Superior temporal gyrus (tissue), 1 donor: Measurements from ENCODE around the gene UBE2E1.
"Not testable (repeated sequence)": the region's sequence is repeated elsewhere in the genome, so short reads cannot be mapped to it uniquely, and the experiment has no call there.

Experiments used
- DNase-seq: peaks from one replicate; pipeline ENCODE4 v3.0.0-alpha.2; 2016; ENCODE audit errors: extremely low spot score

UBE2E1 gene

DNA sequence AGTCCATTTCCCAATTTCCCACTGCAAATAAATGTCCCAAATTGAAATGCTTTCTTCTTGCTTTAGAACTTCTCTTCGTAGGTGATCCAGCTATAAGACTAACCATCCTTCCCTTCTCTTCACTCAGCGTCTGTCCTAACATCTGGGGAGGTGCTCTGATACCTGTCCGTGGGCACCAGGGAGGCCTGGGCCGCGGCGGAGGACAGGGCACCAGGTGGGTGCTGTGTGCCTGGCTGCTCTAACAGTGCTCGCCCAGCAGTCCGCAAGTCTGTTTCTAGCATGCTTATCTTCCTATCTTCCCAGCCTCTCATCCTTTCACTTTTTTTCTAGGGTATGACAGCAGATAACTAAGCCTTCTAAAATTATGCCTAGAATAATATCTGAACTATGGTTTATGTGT is 73.7 kb downstream of the UBE2E1 start:
- DNase-seq: no peak

DNA sequence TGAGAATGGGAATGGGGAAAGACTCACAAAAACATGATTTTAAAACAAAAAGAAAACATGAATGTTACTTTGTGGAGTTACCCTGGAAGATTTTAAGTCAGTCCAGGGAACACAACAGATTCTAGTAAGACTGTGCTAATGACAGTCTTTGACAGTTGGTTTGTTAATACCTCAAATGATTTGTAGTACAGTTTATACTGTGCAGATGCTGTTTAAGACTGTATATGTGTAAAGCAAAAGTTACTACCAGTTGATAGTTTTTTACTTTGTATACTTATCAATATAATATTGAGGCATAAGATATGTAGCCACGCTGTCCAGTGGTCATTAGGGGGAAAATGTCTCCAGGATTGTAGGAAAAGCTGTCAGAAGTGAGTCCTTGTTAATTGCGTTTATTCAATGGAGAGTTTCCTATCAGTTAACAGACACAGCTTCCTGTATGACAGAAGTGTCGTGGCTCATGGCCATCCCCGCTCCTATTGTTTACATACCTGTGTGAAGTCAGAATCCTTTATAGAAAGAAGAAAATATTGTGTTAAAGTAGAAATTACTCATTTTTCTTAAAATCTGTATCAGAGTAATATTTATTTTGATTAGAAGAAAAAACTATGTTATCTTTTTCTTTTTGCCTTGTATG is 75.1 kb downstream of the UBE2E1 start:
- DNase-seq: no peak

DNA sequence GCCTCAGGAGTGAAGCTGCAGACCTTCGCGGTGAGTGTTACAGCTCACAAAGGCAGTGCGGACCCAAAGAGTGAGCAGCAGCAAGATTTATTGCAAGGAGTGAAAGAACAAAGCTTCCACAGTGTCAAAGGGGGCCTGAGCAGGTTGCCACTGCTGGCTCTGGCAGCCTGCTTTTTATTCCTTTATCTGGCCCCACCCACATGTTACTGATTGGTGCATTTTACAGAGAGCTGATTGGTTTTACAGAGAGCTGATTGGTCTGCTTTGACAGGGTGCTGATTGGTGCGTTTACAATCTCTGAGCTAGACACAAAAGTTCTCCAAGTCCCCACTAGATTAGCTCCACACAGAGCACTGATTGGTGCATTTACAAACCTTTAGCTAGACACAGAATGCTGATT is 76.2 kb downstream of the UBE2E1 start:
- not testable (repeated sequence) for DNase-seq

DNA sequence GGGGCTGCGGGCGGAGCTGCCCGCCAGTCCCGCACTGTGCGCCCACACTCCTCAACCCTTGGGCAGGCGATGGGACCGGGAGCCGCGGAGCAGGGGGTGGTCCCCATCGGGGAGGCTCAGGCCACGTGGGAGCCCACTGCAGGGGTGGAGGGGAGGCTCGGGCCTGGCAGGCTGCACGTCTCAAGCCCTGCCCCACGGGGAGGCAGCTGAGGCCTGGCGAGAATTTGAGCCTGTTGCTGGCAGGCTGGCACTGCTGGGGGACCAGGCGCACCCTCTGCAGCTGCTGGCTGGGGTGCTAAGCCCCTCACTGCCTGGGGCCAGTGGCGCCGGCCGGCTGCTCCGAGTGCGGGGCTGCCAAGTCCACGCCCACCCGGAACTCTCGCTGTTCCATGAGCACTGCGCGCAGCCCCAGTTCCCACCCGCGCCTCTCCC is 76.7 kb downstream of the UBE2E1 start:
- DNase-seq: no peak

DNA sequence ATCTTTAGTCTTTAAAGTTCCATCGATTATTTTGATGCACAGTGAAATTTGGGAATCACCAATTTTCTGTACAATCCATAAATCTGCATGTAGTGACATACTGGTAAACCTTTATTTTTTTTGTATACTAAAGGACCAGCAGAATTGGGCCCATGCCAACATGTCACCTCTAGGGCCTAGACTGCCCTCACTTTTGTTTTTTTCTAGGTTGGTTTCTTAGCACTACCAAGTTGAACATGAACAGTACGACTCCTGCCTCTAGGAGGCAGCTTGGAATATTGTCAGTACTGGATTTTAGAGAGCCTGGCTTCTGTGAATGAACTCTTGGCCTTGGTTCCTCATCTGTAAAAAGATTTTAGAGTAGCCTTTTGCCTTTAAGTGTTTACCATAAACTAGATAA is 78.7 kb downstream of the UBE2E1 start:
- DNase-seq: no peak

DNA sequence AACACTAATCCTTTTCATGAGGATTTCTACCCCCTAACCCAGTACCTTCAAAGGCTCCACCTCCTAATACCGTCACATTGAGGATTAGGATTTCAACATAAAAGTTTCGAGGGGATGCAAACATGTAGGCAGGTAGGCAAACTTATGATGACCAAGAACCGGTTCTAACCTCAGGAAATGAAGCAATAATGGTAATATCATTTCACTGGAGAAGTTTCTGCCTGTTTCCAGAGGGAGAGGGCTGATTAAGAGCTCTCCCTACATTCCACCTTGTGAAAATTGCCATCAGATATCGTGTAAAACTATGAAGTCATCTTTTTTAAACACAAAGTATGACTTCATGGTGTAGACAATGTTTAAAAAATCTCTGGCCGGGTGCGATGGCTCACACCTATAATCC is 79.5 kb downstream of the UBE2E1 start:
- no peak for DNase-seq

DNA sequence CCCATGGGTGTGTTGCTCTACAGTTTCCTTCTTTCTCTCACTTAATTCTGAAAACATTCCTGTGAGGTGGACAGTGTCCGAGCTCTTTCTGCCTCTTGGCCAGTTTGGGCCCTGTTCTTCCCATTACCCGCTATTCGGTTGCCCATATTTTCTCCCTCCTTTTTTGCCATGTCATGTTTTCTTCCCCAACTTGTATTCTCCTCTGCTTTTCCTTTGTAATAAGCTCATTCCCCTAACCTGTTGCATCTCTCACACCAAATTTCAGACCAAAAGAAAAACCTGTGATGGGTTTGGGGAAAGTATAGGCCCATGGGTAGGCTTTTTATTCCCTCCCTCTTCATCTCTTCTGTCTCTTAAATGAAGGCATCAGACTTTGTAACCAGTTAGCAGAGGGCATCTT is 80.6 kb downstream of the UBE2E1 start:
- no peak for DNase-seq

DNA sequence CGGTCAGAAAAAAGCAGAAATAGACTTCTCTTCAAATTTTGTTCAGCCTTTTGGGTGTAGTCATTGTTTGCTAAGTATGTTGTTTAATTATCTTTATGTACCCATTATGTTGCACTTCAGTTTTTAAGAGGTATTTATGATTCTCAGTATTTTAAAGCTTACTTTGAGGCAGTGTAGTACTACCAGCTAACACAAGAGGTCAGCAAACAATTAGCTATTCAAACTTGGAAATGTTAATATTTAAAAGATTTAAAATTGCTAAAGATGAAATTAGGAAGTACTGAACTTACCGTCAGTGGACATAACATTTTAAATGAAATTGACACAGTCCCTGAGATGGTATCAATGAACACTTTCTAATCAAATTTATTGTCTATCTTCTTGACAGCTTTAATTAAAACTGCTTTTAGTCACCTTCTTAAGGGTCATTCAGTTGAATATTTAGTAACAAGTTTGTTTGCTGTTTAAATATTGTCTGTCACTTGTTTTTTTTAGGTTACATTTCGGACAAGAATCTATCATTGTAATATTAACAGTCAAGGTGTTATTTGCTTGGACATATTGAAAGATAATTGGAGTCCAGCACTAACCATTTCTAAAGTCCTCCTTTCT is 83.0 kb downstream of the UBE2E1 start:
- DNase-seq: peak; percentile 85

DNA sequence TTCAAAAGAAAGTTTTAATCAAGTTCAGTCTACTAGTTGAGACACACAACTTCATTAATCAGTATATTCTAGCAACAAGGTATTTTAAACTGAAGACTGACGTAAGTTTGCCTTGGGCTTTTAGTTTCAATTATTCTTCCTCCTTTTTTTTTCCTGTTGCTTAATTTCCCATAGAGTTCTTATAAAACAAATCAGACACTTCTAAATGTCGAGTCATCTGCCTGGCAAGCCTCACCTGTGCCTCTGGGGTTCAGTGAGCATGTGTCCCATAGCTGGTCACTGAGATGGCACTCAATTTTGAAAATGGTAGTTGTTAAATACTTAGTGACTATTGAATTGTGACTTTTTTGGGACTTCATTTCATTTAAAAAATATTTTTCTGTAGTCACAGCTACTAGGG is 83.6 kb downstream of the UBE2E1 start:
- no peak for DNase-seq

DNA sequence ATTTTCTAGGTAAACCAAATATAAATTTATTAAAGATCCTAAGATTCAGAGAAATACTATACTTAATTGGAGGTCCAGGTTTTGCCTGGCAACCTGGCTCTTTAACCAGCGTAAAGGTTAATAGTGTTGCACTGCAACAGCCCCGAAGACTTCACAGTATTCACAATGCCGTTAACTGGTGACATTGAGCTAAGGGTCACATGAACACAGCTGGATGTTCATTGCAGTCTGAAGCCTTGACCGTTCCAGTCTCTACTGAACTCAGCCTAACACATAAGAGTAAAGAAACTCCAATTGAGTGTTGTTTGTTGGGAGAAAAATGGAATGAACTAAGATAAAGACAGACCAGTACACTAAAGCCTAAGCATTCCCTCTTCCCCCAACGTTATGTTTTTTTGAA is 84.2 kb downstream of the UBE2E1 start:
- DNase-seq: no peak

DNA sequence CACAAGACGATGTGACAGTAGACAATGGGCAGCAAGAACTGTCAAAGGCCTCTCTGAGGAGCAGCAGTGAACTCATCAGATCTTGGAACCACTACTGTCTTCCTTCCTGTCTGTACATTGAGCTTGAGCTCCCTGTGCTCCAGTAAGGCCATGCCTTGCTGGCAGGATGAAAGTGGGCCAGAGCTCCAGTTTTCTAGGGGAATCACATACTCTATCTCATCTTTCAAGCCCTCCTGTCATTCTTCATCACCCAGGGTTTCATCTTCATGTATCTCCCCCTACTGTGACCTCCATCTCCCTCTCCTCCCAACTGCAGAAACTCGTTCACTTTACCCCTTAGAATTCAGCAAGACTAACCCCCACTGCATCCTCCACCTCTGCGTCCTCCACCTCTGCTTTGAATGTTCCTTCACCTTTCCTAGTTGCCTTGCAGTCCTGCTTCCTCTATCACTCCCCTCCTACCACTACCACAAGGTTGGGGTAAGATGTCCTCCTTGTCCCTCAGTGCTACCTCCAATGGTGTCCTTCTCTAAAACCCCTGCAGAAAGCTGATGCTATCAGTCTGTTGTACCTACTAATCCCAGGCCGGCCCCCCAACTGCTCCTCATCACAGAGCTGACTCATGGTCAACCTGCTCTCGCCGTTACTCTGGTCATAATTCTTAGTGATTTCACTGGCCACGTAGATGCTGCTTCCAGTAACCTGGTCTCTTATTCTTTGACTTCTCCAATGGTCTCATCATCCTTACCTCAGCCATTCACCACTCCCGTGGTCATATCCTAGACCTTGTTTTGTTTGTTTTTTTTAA is 88.7 kb downstream of the UBE2E1 start:
- no peak for DNase-seq

DNA sequence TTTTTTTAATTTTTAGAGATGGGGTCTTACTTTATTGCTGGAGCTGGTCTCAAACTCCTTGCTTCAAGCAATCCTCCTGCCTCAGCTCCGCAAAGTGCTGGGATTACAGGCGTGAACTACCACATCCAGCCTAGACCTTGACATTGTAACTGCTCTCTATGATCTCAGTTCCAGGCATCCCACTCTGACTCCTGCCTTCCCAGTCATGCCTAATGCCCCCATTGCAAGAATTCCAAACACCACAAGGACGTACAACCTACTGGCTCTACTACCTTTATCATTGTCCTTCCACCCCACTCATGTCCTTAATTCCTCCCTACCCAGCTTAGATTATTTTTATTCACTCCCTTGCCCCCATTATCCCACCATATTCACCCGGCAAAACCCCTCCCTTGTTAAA is 89.4 kb downstream of the UBE2E1 start:
- no peak for DNase-seq

DNA sequence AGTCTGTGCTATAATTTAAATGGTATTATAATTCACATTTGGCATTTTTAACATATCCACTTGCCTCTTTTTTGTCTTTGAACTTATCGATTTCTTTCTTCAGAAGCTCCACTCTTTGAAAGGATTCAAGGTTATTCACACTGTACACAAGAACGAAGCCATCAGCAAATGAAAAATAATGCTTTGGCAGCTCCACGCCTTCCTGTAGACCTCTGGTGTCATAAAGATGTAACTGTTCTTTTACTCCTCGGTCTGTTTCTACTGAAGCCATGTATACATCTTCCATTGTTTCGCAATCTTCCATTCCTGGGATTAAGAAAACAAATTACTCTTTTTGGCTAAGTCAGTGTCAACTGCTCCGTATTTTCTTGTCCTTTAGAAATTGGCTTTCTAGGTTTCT is 95.0 kb downstream of the UBE2E1 start:
- no peak for DNase-seq

DNA sequence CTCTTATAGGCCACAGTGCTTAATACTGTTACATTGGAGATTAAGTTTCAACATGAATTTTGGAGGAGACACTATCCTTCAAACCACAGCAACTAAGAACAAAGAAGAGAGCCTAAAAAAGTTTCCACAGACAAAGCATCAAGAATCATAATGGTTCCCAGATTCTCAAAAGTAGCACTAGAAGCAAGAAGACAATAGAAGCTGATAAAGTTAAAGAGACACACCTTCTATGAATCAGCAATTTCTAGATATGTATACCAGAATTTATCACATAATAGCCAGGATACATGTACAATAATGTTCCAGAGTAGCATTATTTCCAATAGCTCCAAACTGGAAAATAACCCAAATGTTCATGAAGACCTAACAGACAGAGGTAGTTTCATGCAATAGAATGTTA is 98.8 kb downstream of the UBE2E1 start:
- DNase-seq: no peak

DNA sequence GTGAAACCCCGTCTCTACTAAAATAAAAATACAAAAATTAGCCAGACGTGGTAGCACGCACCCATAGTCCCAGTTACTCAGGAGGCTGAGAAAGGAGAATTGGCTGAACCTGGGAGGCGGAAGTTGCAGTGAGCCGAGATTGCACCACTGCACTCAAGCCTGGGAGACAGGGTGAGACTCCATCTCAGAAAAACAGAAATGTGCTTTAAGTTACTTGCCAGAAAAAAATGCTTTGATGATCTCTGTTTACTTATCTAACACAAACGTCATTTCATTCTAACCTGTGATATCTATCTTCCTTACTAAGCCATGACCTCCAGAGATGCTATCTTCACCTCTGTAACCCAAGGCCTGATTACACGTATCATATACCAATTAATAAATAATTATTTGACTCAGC is 103.6 kb downstream of the UBE2E1 start:
- no peak for DNase-seq

DNA sequence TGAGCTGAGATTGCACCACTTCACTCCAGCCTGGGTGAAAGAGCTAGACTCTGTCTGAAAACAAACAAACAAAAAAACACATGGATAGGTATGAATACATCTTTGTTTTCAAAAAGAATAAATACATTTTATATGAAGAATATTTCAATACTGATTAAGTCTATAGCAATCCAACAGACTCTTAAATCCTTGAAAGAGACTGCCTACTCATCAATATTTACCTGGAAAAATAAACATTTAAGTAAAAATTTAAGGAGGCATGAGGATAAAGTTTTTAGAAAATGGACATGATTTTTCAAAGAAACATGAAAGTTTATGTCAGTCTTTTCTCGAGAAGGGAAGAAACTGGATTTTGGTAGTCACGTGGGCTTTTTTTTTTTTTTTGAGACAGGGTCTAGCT is 105.6 kb downstream of the UBE2E1 start:
- DNase-seq: no peak

DNA sequence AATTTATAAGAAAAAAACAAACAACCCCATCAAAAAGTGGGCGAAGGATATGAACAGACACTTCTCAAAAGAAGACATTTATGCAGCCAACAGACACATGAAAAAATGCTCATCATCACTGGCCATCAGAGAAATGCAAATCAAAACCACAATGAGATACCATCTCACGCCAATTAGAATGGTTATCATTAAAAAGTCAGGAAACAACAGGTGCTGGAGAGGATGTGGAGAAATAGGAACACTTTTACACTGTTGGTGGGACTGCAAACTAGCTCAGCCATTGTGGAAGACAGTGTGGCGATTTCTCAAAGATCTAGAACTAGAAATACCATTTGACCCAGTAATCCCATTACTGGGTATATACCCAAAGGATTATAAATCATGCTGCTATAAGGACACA is 106.6 kb downstream of the UBE2E1 start:
- not testable (repeated sequence) for DNase-seq

DNA sequence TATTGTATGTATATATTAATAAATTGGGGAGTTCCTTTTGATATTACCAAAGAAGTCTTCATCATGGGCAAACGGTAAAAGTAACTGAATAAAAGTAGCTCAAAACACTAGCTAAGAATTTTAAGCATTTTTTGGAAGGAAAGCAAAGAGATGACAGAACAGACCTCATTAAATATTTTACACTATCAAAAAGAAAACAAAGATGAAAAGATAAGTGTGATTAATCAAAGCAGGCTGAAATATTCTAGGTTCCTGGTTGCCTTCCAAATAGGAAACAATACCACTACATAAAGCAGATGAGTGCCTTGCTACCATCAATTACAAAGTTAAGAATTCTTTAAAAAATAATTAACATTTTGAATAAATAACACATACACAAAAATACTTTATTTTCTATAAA is 107.4 kb downstream of the UBE2E1 start:
- no peak for DNase-seq

DNA sequence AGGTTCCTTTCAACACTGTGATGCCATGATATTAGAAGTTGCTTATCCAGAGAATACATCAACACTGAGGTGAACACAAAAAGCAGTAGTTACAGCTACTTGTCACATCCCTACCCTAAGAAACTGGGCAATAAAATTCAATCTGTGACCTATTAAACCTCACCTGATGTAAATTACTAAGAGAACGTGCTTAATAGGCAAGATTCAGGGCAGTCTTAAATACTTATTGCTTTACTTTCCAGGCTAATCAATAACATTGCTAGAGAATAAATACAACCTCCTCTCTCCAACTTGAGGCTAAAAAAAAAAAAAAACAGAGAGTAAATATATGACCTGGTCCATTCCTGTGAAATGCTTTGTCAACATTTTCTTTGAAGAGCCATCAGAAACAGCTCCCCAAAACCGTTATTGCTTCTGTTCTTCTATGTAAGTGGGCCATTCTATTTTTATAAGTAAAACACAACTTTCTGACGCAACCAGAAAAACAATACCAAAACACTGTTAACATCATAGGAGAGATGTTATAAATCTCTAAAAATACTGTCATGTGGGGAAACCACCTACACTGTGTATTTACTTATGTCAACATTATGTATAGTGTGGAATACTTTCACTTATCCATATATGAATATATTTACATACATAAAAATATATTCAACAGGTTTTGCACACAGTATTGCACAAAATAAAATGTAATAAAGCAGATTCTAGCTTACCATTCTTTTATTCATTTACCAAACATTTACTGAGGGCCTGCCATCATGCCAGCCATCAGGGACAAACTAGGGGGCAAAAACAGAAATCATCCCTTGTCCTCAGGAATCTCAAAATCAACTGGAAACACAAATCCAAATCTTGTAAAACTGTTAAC is 108.4 kb downstream of the UBE2E1 start:
- DNase-seq: no peak

DNA sequence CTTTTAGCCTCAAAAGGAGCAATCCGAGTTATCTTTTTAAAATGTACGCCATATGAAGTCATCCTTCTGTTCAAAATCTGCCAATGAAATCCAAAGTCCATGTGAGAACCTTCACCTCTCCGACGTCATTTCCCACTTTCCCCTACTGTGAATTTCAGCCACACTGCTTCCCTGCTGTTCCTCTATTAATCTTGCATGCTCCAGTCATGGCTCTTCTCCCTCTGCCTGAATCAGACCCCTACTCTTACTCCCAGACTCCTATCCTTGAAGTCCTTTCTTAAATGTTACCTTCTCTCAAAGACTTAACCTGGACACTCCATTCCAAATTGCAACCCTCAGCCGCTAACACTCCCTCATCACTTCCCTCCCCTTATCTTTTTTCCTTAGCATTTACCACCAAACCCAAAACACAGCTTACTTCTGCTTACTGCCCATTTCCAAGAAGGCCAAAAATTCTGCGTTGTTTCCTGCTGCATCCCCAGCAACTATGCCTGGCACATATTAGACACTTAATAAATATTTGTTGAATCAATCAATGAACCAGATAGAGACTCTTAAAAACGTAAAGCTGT is 109.9 kb downstream of the UBE2E1 start:
- DNase-seq: peak; percentile 65

DNA sequence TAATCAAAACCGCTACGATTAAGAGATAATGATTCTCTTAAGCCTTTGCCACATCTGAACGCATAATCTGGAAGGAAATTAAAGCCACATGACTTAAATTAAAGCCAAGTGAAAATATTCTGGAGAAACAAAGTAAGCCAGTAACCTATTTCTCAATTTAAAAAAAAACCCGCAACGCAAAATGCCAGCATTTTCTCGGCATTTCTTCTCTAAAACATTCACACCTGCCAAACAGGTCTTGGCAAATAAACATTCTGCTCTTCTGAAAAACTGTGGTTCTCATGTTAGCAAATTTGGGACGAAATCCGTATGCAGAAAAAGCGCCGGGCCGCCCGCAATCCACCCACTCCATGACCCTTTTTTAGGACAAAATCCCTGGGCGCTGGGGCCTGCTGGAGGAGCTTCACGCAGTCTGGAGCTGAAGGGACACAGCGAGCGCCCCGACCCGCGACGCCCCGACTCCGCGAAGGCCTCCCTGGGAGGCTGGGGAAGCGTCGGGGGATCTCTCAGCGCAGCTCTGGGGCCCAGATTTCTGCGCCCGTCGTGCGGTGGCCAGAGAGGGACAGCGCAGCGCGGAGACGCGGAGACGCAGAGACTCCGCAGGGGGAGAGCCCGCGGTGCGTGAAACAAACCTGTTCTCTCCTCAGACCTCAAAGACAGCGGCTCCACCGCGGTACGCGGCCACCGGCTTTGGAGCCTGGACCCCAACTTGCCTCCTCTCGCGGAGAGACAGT is 110.6 kb downstream of the UBE2E1 start:
- peak; percentile 55 for DNase-seq
